Effector memory CD4-positive, alpha-beta T cell (primary cell): Measurements from ENCODE around the gene TMEM54.

ENCODE experiments used
- DNase-seq, 3 donors: peaks; one replicate each; pipeline ENCODE4 v3.0.0-alpha.2; 2020
- H3K27ac ChIP-seq: 2 replicates; pipeline ENCODE4 v1.7.0; 2013; ENCODE audit warnings: mild to moderate bottlenecking, low read length, moderate library complexity; ENCODE audit not compliant: insufficient read depth, poor library complexity, severe bottlenecking
- H3K27me3 ChIP-seq: replicated peaks from 2 replicates; pipeline ENCODE4 v1.7.0; 2013; ENCODE audit warnings: mild to moderate bottlenecking, low read length; ENCODE audit not compliant: insufficient read depth, control insufficient read depth, poor library complexity, severe bottlenecking
- H3K36me3 ChIP-seq: 2 replicates; pipeline ENCODE4 v1.7.0; 2013; ENCODE audit warnings: mild to moderate bottlenecking, low read length, moderate library complexity; ENCODE audit not compliant: control insufficient read depth, insufficient read depth
- H3K4me1 ChIP-seq: 2 replicates; pipeline ENCODE4 v1.7.0; 2013; ENCODE audit warnings: low read length, mild to moderate bottlenecking; ENCODE audit not compliant: control insufficient read depth, insufficient read depth, poor library complexity, severe bottlenecking
- H3K4me3 ChIP-seq: 2 replicates; pipeline ENCODE4 v1.7.0; 2013; ENCODE audit warnings: low read length, low read depth, mild to moderate bottlenecking; ENCODE audit not compliant: insufficient read depth, poor library complexity, severe bottlenecking
- H3K9me3 ChIP-seq: 2 replicates; pipeline ENCODE4 v1.7.0; 2013; ENCODE audit warnings: mild to moderate bottlenecking, low read length, moderate library complexity; ENCODE audit not compliant: control insufficient read depth

TMEM54 gene

DNA sequence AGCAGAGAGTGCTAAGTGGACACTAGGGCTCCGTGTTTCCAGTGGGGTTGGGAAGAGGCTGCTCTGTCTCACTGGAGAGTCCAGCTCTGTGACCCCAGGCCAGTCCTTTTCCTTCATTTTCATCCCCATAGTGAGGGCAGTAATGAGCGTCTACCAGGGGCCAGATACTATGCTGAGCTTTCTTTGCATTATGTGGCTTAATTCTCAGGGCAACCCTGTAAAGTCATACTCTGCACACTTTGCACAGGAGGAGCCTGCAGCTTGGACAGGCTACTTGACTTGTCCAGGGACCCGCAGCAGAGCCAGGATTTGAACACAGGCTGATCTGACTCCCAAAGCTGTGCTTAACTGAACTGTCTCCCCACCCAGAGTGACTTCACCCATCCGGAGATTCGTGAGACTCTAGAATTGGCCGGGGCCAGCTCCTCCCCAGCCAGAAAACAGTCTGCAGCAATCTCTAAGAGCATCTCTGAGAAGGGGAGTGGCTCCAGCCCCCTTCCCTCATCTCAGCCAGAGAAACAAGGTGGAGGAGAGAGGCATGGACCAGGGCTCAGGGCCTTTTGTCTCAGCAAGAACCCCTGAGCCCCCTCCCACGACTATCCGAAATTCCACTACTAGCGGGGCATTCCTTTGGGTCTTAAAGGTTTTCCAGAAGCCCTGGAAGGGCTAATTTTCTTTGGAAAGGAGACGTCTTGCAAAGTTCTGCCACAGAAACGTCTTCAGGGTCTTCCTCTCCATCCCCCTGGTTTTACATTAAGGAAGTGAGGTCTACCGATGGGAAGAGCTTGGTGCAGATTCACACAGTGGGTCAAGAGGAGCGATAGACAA lies 29.6 kb downstream of the TMEM54 start:
- Histone ChIP-seq H3K4me1 (peaks cover 7% of the 10 kb centered on the region), H3K27ac (no peak overlapping the region), H3K4me3 (no peak overlapping the region), H3K36me3 (no peaks in the 10 kb centered on the region), H3K27me3 (peaks cover 17% of the 10 kb centered on the region), H3K9me3 (no peaks in the 10 kb centered on the region)
- DNase-seq = no peak

DNA sequence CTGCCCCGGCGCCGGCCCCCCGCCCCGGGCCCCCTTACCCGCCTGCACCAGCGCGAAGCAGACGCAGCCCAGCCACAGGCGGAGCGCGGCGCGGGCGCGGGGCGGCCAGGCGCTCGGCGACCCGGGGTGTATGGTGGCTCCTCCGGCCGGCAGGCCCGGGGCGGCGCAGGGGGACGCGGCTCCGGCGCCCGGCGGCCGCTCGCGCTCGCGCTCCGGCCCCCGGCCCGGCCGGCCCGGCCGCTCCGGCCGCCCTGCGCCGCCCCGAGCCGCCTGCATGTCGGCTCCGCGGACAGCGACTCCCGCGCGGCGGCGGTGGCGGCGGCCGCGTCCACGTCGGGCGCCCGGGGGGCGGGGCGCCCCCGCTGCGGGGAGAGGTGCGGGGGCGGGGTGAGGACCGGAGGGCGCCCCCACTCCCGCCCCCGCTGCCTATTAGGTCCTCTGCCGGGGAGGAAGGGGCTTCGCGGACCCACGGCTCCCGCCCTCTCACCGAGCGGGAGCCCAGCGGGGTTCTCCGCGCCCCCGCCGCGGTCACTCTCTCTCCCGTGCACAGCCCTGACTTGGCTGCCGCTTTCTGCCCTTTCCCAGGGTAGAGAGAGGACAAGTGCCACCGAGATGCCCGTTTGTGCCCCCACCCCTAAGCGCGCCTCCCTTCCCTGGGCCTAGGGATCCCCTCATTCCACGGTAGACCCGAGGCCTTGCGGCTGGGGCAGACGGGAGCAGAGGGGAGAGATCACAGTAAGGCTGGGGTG lies 30.4 kb downstream of the TMEM54 start, which contains the start of gene FNDC5:
Gene FNDC5 (minus strand): TSS at position 298 of the 749 bp plus-strand sequence.
- peaks cover 7% of the 10 kb centered on the region for H3K4me1 ChIP-seq
- no peaks in the 10 kb centered on the region for H3K36me3 ChIP-seq
- H3K4me3 ChIP-seq = no peak within 1 kb of the TSS
- H3K9me3 ChIP-seq = no peaks in the 10 kb centered on the region
- H3K27me3 ChIP-seq = peaks cover 17% of the 10 kb centered on the region
- DNase-seq = no peak
- H3K27ac ChIP-seq = no peak within 1 kb of the TSS

DNA sequence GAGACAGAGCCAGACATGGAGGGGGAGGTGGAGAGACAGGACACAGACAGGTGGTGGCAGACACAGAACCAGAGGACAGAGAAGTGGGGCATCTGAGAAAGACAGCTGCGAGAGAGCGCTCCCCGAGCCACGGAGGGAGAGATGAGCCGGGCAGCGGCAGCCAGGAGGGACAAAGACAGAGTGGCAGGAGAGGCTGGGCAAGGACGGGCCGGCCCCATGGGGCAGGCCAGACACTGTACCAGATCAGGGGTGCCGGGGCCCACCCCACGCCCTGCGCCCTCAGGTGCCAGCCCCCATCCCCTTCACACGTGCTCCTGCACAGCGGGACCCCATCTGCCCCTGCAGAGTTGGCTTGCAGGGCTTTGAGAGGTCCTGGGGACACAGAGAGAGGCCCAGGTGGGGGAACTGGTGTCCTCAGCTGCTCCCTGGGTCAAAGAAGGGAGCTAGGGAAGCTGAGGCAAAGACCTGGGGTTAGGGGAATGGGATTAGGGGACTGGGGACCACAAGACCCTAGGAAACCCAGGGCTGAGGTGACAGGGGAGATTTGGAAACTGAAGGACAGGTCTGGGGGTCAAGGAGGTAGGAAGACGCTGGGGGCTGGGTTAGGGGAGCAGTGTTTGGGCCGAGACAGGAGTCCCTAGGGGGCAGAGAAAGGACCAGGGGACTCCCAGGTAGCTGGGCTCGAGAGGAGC lies 31.1 kb downstream of the TMEM54 start:
- Histone ChIP-seq H3K36me3 (no peaks in the 10 kb centered on the region), H3K4me3 (no peak overlapping the region), H3K27ac (no peak overlapping the region), H3K27me3 (peaks cover 17% of the 10 kb centered on the region), H3K9me3 (no peaks in the 10 kb centered on the region), H3K4me1 (peaks cover 7% of the 10 kb centered on the region)
- DNase-seq = no peak

DNA sequence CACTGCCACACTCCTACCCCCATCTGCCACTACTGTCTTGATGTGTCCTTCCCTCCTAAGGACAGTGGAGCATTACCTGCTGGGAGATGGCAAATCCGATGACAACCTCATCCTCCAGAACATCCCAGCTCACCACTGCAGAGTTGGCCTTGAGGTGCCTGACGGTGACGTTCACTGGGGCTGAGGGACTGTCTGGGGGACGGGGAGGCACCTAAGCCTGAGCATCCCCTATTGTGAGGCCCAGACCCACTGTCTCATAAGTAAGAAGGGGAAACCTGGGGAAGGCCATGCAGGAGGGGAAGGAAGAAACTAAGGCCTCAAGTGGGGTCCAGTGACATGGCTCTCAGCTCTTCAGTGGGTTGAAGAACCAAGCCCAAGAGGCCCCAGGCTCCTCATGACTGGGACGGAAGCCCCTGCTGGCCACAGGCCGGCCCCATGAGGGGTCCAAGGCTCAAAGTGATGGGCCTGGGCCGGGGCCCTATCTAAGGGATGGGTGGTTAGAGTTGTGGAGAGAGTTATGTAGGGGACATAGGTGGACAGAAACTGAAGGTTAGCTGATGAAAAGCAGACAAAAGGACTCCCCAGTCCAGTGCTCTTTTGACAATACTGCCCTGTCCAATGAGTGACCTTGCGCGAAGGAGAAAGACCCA lies 32.3 kb downstream of the TMEM54 start:
- no peak for DNase-seq
- H3K9me3 ChIP-seq = no peaks in the 10 kb centered on the region
- H3K4me3 ChIP-seq = no peak overlapping the region
- H3K4me1 ChIP-seq = peaks cover 7% of the 10 kb centered on the region
- no peak overlapping the region for H3K27ac ChIP-seq
- H3K27me3 ChIP-seq = peaks cover 17% of the 10 kb centered on the region
- H3K36me3 ChIP-seq = peaks cover 4% of the 10 kb centered on the region

DNA sequence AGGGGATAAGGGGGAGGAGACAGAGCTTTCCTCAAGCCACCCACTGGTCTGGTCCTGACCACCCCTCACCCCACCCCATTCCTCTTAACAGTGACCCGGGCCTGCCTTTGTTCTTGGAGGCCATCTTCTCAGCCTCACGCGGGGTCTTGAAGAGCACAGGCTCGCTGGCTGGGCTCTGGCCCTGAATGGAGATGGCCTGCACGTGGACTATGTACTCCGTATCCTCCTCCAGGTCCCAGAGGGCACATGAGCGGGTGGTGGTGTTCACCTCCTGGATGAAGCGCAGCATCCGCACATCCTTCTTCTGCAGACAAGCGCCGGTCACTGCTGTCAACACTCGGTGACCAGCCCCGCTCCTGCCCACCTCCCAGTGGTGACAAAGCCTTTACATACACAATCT lies 33.1 kb downstream of the TMEM54 start:
- Histone ChIP-seq H3K4me1 (peaks cover 7% of the 10 kb centered on the region), H3K27me3 (peaks cover 17% of the 10 kb centered on the region), H3K36me3 (peaks cover 5% of the 10 kb centered on the region), H3K4me3 (no peak overlapping the region), H3K27ac (no peak overlapping the region), H3K9me3 (no peaks in the 10 kb centered on the region)
- no peak for DNase-seq

DNA sequence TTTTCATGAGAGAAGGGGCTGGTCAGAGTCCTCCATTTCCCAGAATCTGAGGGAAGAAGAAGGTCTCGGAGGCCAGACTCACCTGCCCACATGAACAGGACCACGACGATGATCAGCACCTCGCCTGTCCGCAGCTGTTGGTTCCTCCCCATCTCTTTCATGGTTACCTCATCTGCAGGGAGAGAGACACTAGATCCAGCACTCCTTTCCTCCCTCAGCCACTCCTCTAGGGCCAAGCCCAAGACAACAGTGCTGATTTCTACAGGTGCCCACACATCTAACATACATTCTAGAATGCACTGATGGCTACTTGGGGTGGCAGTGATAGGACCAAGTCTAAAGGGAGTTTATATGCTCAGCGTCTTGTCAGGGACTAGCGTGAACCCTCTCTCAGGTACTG lies 33.5 kb downstream of the TMEM54 start:
- Histone ChIP-seq H3K36me3 (peaks cover 8% of the 10 kb centered on the region), H3K27me3 (peaks cover 17% of the 10 kb centered on the region), H3K4me1 (peaks cover 6% of the 10 kb centered on the region), H3K27ac (no peak overlapping the region), H3K4me3 (no peak overlapping the region), H3K9me3 (no peaks in the 10 kb centered on the region)
- no peak for DNase-seq

DNA sequence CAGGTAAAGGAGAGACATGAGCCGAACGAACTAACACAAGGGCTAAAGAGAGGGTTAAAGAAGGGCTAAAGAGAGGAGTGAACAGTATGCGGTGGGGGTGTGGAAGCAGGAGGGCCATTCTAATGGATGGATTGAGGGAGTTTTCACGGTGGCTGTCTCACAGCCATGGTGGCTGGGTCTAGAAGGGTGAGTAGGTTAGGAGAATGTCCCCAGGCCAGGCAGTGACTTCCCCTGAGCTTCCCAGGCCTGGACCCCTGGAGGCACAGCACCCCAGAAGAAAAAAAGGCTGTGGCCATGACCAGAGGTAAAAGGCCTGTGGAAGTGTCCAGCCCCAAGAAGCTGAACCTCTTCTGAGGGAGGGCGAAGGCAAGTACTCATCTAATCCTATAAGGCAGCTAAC lies 34.0 kb downstream of the TMEM54 start:
- no peaks in the 10 kb centered on the region for H3K9me3 ChIP-seq
- H3K4me1 ChIP-seq = peaks cover 3% of the 10 kb centered on the region
- H3K36me3 ChIP-seq = peaks cover 11% of the 10 kb centered on the region
- no peak overlapping the region for H3K27ac ChIP-seq
- H3K27me3 ChIP-seq = peaks cover 16% of the 10 kb centered on the region
- no peak for DNase-seq
- H3K4me3 ChIP-seq = no peak overlapping the region

DNA sequence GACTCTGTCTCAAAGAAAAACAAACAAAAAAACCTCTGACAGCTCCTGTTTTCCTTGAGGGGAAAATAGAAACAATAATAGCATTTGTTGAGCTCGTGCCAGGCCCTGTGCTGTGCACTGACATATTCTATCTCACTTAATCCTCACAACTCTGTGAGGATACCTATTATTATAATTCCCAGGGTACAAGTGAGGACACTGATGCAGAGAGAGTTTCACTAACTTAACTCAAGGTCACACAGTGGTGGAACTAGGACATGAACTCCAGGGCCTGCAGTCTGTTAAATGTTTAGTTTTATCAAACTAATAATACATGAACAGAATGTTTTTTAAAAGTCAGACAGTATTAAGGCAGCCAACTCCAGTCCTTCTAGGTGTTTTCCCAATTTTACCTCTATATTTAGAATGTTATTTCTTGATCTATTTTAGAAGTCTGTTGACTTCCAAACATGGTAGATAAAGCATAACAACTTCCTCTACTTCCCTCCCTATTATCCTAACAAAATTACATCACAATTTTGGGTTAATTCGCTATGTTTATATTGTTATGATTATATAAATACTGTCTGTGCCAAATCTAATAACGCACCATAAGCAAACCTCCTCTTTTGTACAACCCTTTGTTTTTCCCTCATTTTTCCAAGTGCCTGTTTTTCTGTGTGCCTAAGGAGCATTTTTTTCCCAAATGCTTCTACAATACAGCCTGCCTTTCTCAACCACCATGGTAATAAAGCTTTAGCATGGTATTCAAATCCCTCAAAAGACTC lies 35.4 kb downstream of the TMEM54 start:
- peaks cover 11% of the 10 kb centered on the region for H3K36me3 ChIP-seq
- H3K9me3 ChIP-seq = no peaks in the 10 kb centered on the region
- H3K27me3 ChIP-seq = peaks cover 3% of the 10 kb centered on the region

DNA sequence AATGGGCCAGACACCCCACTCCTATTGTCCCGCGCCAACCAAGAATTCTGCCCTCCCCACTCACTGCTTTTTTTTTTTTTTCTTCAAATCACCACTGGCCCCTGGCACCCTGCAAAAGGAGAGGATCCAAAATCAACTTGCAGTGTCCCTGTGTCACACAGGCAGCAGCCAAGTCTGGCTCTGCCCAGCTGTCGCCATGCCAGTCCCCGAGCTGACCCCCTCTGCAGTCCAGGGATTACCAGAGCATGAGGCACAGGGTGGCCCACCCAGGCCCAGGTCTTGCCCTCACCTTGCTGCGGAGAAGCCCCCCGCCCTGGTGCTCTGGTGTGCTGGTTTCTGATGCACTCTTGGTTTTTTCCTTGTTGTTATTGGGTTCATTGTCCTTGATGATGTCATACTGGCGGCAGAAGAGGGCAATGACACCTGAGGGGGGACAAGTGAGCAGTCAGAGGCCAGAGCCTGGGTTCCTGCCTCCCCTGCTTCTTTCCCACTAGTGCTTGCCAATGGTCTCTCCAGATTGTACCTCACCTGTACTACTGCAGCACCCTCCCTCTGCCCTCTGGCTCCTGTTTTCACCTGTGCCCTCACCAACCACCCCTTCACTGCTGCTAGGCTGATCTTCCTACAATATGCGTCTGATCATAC lies 36.7 kb downstream of the TMEM54 start:
- H3K9me3 ChIP-seq = no peaks in the 10 kb centered on the region
- H3K27ac ChIP-seq = no peak overlapping the region
- H3K4me3 ChIP-seq = no peak overlapping the region
- peaks cover 3% of the 10 kb centered on the region for H3K27me3 ChIP-seq
- H3K4me1 ChIP-seq = no peaks in the 10 kb centered on the region
- peaks cover 11% of the 10 kb centered on the region for H3K36me3 ChIP-seq
- no peak for DNase-seq

More for the DNA sequence above, 35.4 kb downstream of the TMEM54 start:
- Histone ChIP-seq H3K4me3 (no peak overlapping the region), H3K4me1 (peaks cover 3% of the 10 kb centered on the region), H3K27ac (no peak overlapping the region)
- no peak for DNase-seq
